HepG2 (cell line): Measurements from ENCODE around the gene C1orf116. TPM values are rescaled to one million over a fixed set of nuclear protein-coding genes. Genes with fewer than 3 reads are reported as not detected.
A peak's percentile ranks its signal among the peaks of the same experiment; 100 is the strongest.

Experiments
- CHCHD3 ChIP-seq: sonication (generic); formaldehyde crosslinking; IDR thresholded peaks from 2 replicates; pipeline ENCODE4 v1.8.0; 2022; ENCODE audit warnings: mild to moderate bottlenecking, missing genetic modification reagents, moderate library complexity
- CREB1 ChIP-seq, 2 experiments: fragments of 450-650 bp in 1 of 2; IDR thresholded peaks; 2 replicates each; pipeline ENCODE4 v1.6.1; 2016 to 2017; ENCODE audit warnings: control low read depth in 1 of 2, mild to moderate bottlenecking in 1 of 2, missing compliant biosample characterization in 1 of 2, missing genetic modification characterization in 1 of 2
- EP300 ChIP-seq, 3 experiments: sonication (generic) in 1 of 3; formaldehyde crosslinking in 1 of 3; IDR thresholded peaks; 2 replicates each; pipeline versions ENCODE4 v1.5.1 to v1.6.1; 2011 to 2020; ENCODE audit warnings: low read depth in 2 of 3, low read length in 2 of 3, borderline replicate concordance in 1 of 3, improper control_type of control experiment in 1 of 3, mild to moderate bottlenecking in 1 of 3, missing genetic modification reagents in 1 of 3, moderate library complexity in 1 of 3
- ESRRA ChIP-seq: sonication (generic); formaldehyde crosslinking; IDR thresholded peaks from 2 replicates; pipeline ENCODE4 v1.5.1; 2020; ENCODE audit warnings: mild to moderate bottlenecking, low read depth, missing genetic modification reagents
- FOSL2 ChIP-seq: sonication (generic); formaldehyde crosslinking; IDR thresholded peaks from 2 replicates; pipeline ENCODE4 v1.4.0; 2020; ENCODE audit warnings: missing genetic modification reagents
- GPN1 ChIP-seq: sonication (generic); formaldehyde crosslinking; IDR thresholded peaks from 2 replicates; pipeline ENCODE4 v1.5.1; 2020; ENCODE audit warnings: missing genetic modification reagents, borderline replicate concordance
- HDAC2 ChIP-seq: sonication (generic); formaldehyde crosslinking; IDR thresholded peaks from 2 replicates; pipeline ENCODE4 v1.4.0; 2020; ENCODE audit warnings: missing genetic modification reagents
- HNF4G ChIP-seq, 2 experiments: sonication (generic) in 1 of 2; formaldehyde crosslinking in 1 of 2; IDR thresholded peaks; 2 replicates each; pipeline versions ENCODE4 v1.4.0 to v1.6.1; 2011 to 2020; ENCODE audit warnings: borderline replicate concordance in 2 of 2, low read depth in 2 of 2, mild to moderate bottlenecking in 2 of 2, low read length in 1 of 2, missing genetic modification reagents in 1 of 2, moderate library complexity in 1 of 2
- IRF1 ChIP-seq: sonication (generic); formaldehyde crosslinking; IDR thresholded peaks from 2 replicates; pipeline ENCODE4 v1.4.0; 2020; ENCODE audit warnings: low read depth, mild to moderate bottlenecking, missing genetic modification reagents
- KLF13 ChIP-seq: sonication (generic); formaldehyde crosslinking; IDR thresholded peaks from 2 replicates; pipeline ENCODE4 v1.4.0; 2020; ENCODE audit warnings: mild to moderate bottlenecking, missing genetic modification reagents
- KLF16 ChIP-seq, 2 experiments: sonication (generic) in 1 of 2; formaldehyde crosslinking in 1 of 2; IDR thresholded peaks; 2 replicates each; pipeline versions ENCODE4 v1.6.1 to v1.8.0; 2016 to 2023; ENCODE audit warnings: missing genetic modification reagents in 2 of 2, missing compliant biosample characterization in 1 of 2
- MIER3 ChIP-seq: IDR thresholded peaks from 2 replicates; pipeline ENCODE4 v1.6.1; 2016; ENCODE audit warnings: missing compliant biosample characterization, borderline replicate concordance
- PITX1 ChIP-seq: sonication (generic); formaldehyde crosslinking; IDR thresholded peaks from 2 replicates; pipeline ENCODE4 v1.5.1; 2020; ENCODE audit warnings: mild to moderate bottlenecking, missing genetic modification reagents
- SAP130 ChIP-seq: IDR thresholded peaks from 2 replicates; pipeline ENCODE4 v1.6.1; 2016; ENCODE audit warnings: low read depth
- SUZ12 ChIP-seq: fragments of 150-350 bp; IDR thresholded peaks from 2 replicates; pipeline ENCODE4 v1.6.1; 2014; ENCODE audit warnings: low read depth, low read length
- ZGPAT ChIP-seq: IDR thresholded peaks from 2 replicates; pipeline ENCODE4 v1.6.1; 2016; ENCODE audit warnings: mild to moderate bottlenecking
- ZIK1 ChIP-seq: sonication (generic); formaldehyde crosslinking; IDR thresholded peaks from 2 replicates; pipeline ENCODE4 v1.5.0; 2020; ENCODE audit warnings: mild to moderate bottlenecking, low read depth, missing genetic modification reagents, borderline replicate concordance
- ZMYM2 ChIP-seq: sonication (generic); formaldehyde crosslinking; IDR thresholded peaks from 2 replicates; pipeline ENCODE4 v1.8.0; 2022; ENCODE audit warnings: mild to moderate bottlenecking, missing genetic modification reagents
- ZNF343 ChIP-seq: sonication (generic); formaldehyde crosslinking; IDR thresholded peaks from 2 replicates; pipeline ENCODE4 v1.4.0; 2020; ENCODE audit warnings: mild to moderate bottlenecking, missing genetic modification reagents
- ZNF768 ChIP-seq: sonication (generic); formaldehyde crosslinking; IDR thresholded peaks from 2 replicates; pipeline ENCODE4 v1.4.0; 2020; ENCODE audit warnings: missing genetic modification reagents
- ZNF891 ChIP-seq: sonication (generic); formaldehyde crosslinking; IDR thresholded peaks from 2 replicates; pipeline ENCODE4 v1.5.0; 2020; ENCODE audit warnings: mild to moderate bottlenecking, missing genetic modification reagents
- polyA plus RNA-seq, 8 experiments: library from polyadenylated mRNA; depleted of rRNA in 3 of 8; stranded (reverse) in 7 of 8; unstranded in 1 of 8; fragments of >200 nt; fragmentation: Illumina TruSeq in 4 of 8; extraction: Trizol in 4 of 8; gene quantifications; 2 replicates each; pipeline versions ENCODE4 v1.2.1 to v1.2.3, GENCODE V29; 2011 to 2016; ENCODE audit warnings: low read depth in 4 of 8, missing spikeins in 1 of 8, mixed read lengths in 1 of 8; ENCODE audit not compliant: insufficient read depth in 1 of 8
- total RNA-seq, 5 experiments: library from RNA; depleted of rRNA; stranded (reverse); fragments of >200 nt; fragmentation: Illumina TruSeq; extraction: Trizol; gene quantifications; 2 replicates each; pipeline ENCODE4 v1.2.3, GENCODE V29; 2016; ENCODE audit warnings: low read depth in 1 of 5
- TF ChIP-seq, protein P1 (sequence below): sonication (generic); formaldehyde crosslinking; IDR thresholded peaks from 2 replicates; pipeline ENCODE4 v1.9.0; 2022; ENCODE audit warnings: low read depth, missing genetic modification reagents
- TF ChIP-seq, protein P2 (sequence below): sonication (generic); formaldehyde crosslinking; IDR thresholded peaks from 2 replicates; pipeline ENCODE4 v1.5.0; 2020; ENCODE audit warnings: missing genetic modification reagents
- TF ChIP-seq, protein P3 (sequence below): IDR thresholded peaks from 2 replicates; pipeline ENCODE4 v1.6.1; 2012; ENCODE audit warnings: inconsistent platforms

C1orf116 gene
- total and polyA plus RNA-seq, 2 of the 13 experiments (the other 11 are each of a cell fraction or from before 2014, with no cell fraction given) = 0.51 to 0.95 TPM

GRCh38 chr1:207025146-207025880, 7.2 kb downstream of the C1orf116 start (continued):
- TF ChIP-seq CHCHD3 (no peak), ZNF768 (no peak), ZNF343 (CRISPR knock-in tag) (no peak), FOSL2 (CRISPR knock-in tag) (peak; percentile 65), ZMYM2 (CRISPR knock-in tag) (no peak), ESRRA (no peak), IRF1 (CRISPR knock-in tag) (no peak), ZGPAT (CRISPR knock-in tag) (peak; percentile 68; the same call in 1 of the 2 replicates), KLF16 (CRISPR knock-in tag; IDR thresholded peaks at IDR 0.05) (0 out of 4 replicates have a peak, but pooled peaks of 1 of the 2 experiments have one; percentile 54), HDAC2 (peak; percentile 89), SUZ12 (no peak), CREB1 (IDR thresholded peaks at IDR 0.05) (no peak), CREB1 (CRISPR knock-in tag; IDR thresholded peaks at IDR 0.05) (peak; percentile 68), KLF13 (no peak), SAP130 (CRISPR knock-in tag) (peak; percentile 79), ZIK1 (CRISPR knock-in tag) (no peak), ZNF891 (CRISPR knock-in tag) (no peak), PITX1 (no peak; the same call in 1 of the 2 replicates), HNF4G (IDR thresholded peaks at IDR 0.05; ENCODE audit: borderline replicate concordance, low read depth, low read length) (no peak), HNF4G (CRISPR knock-in tag; IDR thresholded peaks at IDR 0.05; ENCODE audit: borderline replicate concordance, low read depth) (no peak), MIER3 (CRISPR knock-in tag) (peak; percentile 53; the same call in 1 of the 2 replicates), GPN1 (no peak), EP300 (IDR thresholded peaks at IDR 0.05; ENCODE audit: low read depth in 2 of 2, low read length in 2 of 2) (peak in 1 of 2 experiments; percentile 67; a peak in 2 of 4 replicates), EP300 (CRISPR knock-in tag; IDR thresholded peaks at IDR 0.05; ENCODE audit: borderline replicate concordance) (peak; percentile 28; the same call in 1 of the 2 replicates)
- TF ChIP-seq, protein P1, sequence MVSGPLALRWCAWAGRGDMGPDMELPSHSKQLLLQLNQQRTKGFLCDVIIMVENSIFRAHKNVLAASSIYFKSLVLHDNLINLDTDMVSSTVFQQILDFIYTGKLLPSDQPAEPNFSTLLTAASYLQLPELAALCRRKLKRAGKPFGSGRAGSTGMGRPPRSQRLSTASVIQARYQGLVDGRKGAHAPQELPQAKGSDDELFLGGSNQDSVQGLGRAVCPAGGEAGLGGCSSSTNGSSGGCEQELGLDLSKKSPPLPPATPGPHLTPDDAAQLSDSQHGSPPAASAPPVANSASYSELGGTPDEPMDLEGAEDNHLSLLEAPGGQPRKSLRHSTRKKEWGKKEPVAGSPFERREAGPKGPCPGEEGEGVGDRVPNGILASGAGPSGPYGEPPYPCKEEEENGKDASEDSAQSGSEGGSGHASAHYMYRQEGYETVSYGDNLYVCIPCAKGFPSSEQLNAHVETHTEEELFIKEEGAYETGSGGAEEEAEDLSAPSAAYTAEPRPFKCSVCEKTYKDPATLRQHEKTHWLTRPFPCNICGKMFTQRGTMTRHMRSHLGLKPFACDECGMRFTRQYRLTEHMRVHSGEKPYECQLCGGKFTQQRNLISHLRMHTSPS (CRISPR knock-in tag) = peak; percentile 66; the same call in 1 of the 2 replicates
- TF ChIP-seq, protein P2, sequence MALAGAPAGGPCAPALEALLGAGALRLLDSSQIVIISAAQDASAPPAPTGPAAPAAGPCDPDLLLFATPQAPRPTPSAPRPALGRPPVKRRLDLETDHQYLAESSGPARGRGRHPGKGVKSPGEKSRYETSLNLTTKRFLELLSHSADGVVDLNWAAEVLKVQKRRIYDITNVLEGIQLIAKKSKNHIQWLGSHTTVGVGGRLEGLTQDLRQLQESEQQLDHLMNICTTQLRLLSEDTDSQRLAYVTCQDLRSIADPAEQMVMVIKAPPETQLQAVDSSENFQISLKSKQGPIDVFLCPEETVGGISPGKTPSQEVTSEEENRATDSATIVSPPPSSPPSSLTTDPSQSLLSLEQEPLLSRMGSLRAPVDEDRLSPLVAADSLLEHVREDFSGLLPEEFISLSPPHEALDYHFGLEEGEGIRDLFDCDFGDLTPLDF (CRISPR knock-in tag) = no peak
- TF ChIP-seq, protein P3, sequence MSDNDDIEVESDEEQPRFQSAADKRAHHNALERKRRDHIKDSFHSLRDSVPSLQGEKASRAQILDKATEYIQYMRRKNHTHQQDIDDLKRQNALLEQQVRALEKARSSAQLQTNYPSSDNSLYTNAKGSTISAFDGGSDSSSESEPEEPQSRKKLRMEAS = no peak
